Cardiac fibroblast (primary cell): Measurements from ENCODE around the gene MAFF.

Experiments used
- DNase-seq, 2 donors: peaks; one replicate each; pipeline versions ENCODE4 v3.0.0 to v3.0.0-alpha.2; 2010; ENCODE audit warnings: low read depth in 2 of 2
- H3K4me3 ChIP-seq, 2 donors: replicated peaks in 1 of 2; 1 replicate in 1 of 2; 2 replicates in 1 of 2; pipeline ENCODE4 v1.5.1; 2011; ENCODE audit warnings: low read depth in 2 of 2, low read length in 2 of 2, mild to moderate bottlenecking in 2 of 2, moderate library complexity in 1 of 2
- TF ChIP-seq, protein P1 (sequence below): IDR thresholded peaks from one replicate; pipeline ENCODE4 v1.5.1; 2011; ENCODE audit warnings: low read depth, mild to moderate bottlenecking, low read length, inconsistent platforms

The MAFF gene

DNA sequence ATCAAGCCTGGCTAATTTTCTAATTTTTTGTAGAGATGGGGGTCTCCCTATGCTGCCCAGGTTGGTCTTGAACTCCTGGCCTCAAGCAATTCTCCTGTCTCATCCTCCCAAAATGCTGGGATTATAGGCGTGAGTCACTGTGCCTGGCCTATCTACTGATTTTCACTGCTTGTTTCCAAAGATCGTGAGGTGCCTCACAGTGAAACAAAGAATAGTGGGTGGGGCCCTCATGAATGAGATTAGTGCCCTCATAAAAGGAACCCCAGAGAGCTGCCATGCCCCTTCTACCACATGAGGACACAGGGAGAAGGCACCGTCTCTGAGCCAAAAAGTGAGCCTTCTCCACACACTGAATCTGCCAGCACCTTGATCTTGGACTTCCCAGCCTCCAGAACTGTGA is 47.5 kb downstream of the MAFF start:
- H3K4me3 ChIP-seq = no peak overlapping the region
- TF ChIP-seq, protein P1, sequence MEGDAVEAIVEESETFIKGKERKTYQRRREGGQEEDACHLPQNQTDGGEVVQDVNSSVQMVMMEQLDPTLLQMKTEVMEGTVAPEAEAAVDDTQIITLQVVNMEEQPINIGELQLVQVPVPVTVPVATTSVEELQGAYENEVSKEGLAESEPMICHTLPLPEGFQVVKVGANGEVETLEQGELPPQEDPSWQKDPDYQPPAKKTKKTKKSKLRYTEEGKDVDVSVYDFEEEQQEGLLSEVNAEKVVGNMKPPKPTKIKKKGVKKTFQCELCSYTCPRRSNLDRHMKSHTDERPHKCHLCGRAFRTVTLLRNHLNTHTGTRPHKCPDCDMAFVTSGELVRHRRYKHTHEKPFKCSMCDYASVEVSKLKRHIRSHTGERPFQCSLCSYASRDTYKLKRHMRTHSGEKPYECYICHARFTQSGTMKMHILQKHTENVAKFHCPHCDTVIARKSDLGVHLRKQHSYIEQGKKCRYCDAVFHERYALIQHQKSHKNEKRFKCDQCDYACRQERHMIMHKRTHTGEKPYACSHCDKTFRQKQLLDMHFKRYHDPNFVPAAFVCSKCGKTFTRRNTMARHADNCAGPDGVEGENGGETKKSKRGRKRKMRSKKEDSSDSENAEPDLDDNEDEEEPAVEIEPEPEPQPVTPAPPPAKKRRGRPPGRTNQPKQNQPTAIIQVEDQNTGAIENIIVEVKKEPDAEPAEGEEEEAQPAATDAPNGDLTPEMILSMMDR = no peak
- DNase-seq = no peak

- no peak overlapping the region for H3K4me3 ChIP-seq
- DNase-seq = no peak
- TF ChIP-seq, protein P1 = no peak
Observed at GRCh38 chr22:38249803-38250642, 48.2 kb downstream of the MAFF start.

DNA sequence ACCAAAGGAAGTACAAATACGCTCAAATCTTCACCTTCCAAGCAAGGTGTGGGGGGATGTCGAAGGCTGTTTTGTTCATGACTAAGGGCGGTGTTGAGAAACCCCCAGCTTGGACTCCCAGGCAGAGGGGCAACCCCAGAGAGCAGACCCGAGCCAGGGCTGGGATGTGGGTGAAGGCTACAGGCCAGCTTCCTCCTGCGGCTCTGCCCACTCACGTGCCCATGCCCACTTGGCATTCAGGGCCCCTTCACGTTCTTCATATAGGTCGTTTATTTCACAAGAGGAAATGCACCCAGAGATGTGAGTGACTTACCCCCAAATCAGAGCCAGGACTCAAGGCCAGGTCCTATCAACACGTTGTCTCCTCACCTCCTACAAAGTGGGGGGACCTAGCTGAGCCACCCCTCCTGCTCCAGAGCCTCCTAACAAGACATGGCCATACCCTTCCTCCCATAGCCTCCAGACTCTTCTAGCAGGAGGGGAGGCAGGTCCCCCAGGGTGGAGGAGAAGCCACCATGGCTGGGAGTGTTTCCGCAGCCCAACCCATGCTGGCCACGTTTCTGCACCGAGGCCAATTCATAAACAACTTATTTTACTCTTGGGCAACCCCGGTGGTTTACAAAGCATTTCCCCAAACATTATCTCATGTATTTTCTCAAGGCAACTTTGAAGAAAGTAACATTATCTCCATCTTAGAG is 49.0 kb downstream of the MAFF start:
- H3K4me3 ChIP-seq = no peak overlapping the region
- DNase-seq = no peak
- TF ChIP-seq, protein P1 = no peak

DNA sequence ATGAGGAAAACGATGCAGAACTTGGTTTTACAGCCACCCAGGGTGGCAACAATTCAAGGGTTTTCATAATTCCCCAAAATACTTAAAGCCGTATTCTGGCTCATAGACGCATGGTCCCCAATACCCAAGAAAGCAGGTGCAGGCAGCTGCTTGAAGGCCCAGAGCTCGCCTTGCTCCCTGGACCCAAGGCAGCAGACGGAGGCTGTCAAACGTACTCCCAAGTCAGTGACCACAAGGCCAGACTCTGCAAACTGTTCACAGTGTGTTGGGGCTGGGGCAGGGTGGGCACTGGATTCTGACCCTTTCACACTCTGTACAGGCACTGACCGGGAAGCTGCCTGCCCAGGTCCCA is 49.5 kb downstream of the MAFF start:
- TF ChIP-seq, protein P1 = no peak
- no peak for DNase-seq
- no peak overlapping the region for H3K4me3 ChIP-seq

GRCh38 chr22:38255697-38256096 is 53.9 kb downstream of the MAFF start:
- TF ChIP-seq, protein P1 = no peak
- no peak for DNase-seq
- no peak overlapping the region for H3K4me3 ChIP-seq

GRCh38 chr22:38257181-38257580 is 55.4 kb downstream of the MAFF start:
- peak overlapping the region in 1 of 2 donors; percentile 30 for H3K4me3 ChIP-seq
- peak; percentile 78 to 85 for DNase-seq
- TF ChIP-seq, protein P1 = no peak
